ENCODE results near the gene CASZ1. TPM values are rescaled to one million over a fixed set of nuclear protein-coding genes. Genes with fewer than 3 reads are reported as not detected.

The CASZ1 gene
- total RNA-seq, 4 donors from 2014 or later = 21.9 to 60.2 (median 29.6) TPM

DNA sequence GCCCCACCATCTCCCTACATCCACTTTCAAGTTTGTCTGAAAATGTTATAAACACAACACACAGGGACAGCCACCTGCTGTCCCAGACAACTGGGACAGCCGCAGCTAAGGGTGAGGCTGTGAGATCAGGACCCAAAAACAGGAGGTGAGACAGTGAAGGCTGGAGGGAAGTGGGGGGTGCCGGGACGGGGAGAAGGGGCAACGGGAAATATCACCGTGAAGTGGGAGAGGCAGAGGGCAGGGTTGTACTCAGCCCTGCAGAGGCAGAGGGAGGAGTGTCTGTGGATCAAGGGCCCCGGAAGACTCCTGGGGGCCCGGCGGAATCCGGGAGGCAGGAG lies 114.4 kb downstream of the CASZ1 start:
- intact Hi-C loops (cut with DNase I) = no loop called here
- Histone ChIP-seq H3K4me3 (peak overlapping the region in 1 of 4 donors; percentile 22), H3K27me3 (no peaks in the 10 kb centered on the region), H3K9me3 (no peaks in the 10 kb centered on the region), H3K27ac (replicated peaks in 1 of 4) (peak overlapping the region; percentile 79 to 96 (median 90)), H3K4me1 (peaks cover 100% of the 10 kb centered on the region in 4 donors), H3K36me3 (no peaks in the 10 kb centered on the region)
- no peak for TF ChIP-seq POLR2AphosphoS5 (IDR thresholded peaks at IDR 0.05)
- no peak for TF ChIP-seq POLR2A (IDR thresholded peaks at IDR 0.05; ENCODE audit: low read depth)
- TF ChIP-seq CTCF (IDR thresholded peaks at IDR 0.05) = no peak
- TF ChIP-seq EP300 (IDR thresholded peaks at IDR 0.05) = no peak
- DNase-seq (ENCODE audit: extremely low spot score) = no peak
- WGBS = 40% methylated on average over 9 of the region's 9 CpGs

DNA sequence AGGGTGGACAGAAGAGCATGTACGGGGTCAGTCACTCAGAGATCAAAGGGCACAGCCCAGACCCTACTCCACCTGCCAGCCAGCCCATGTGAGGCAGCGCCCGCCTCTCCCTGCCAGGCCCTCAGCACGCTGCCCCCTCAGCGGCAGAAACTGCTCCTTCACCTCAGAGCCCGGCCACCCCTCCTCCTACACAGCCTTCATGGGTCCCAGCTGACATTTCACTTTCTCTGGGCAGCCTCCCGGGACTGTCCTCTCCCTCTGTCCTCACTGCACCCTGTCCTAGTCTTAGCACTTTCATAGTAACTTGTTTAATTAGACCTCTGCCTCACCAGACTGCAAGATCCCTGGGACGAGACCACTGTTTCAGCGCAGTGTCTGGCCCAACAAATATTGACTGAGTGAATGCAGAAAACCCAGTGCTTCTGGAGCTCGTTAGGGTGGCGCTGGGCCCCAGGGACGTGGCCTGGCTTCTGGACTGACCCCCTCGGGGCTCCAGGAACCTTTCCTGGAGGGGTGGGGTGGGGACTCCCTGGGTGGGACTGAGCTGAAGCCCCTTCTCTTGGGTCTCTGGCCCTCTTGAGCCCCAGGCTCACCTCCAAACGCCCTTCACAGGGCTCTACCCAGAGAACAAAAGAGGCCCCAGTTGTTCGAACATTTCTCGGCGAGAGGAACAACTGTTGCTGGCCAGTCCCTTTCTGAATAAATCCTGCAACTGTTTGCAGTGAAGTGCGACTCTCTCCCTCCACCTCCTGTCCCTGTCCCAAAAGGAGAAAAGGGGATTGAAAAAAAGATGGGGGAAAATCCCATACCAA lies 114.9 kb downstream of the CASZ1 start:
- DNase-seq (ENCODE audit: extremely low spot score) = no peak
- Histone ChIP-seq H3K4me1 (peaks cover 100% of the 10 kb centered on the region in 4 donors), H3K27ac (replicated peaks in 1 of 4) (peak overlapping the region; percentile 79 to 96 (median 90)), H3K4me3 (peak overlapping the region in 2 of 4 donors; percentile 4 to 22), H3K36me3 (no peaks in the 10 kb centered on the region), H3K9me3 (no peaks in the 10 kb centered on the region), H3K27me3 (no peaks in the 10 kb centered on the region)
- intact Hi-C loops (cut with DNase I) = no loop called here
- 71% methylated on average over 10 of the region's 18 CpGs for WGBS
- TF ChIP-seq POLR2A (IDR thresholded peaks at IDR 0.05; ENCODE audit: low read depth) (no peak), EP300 (IDR thresholded peaks at IDR 0.05) (no peak)

DNA sequence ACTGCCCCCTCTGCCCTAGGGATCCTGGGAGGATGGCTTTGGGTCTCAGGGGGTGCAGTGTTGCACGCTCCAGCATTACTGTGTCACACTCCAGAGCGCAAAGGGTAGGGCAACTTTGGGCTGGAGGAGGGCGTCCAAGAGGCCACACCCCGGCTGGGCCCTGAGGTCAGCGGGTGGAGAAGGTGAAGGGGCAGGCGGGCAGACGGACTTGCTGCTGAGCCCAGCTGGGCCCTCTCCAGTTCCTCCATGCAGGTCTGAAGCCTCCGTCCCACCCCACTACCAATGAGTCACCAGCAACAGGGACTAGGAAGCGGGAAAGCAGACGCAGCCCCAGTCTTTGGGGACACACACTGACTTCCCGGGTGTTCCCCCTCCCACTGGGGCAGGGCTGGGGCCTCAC lies 116.0 kb downstream of the CASZ1 start:
- TF ChIP-seq EP300 (IDR thresholded peaks at IDR 0.05) (no peak), POLR2A (IDR thresholded peaks at IDR 0.05; ENCODE audit: low read depth) (no peak)
- Histone ChIP-seq H3K4me1 (peaks cover 100% of the 10 kb centered on the region in 4 donors), H3K27ac (replicated peaks in 1 of 4) (peak overlapping the region; percentile 79 to 96 (median 90)), H3K36me3 (no peaks in the 10 kb centered on the region), H3K4me3 (no peak overlapping the region), H3K9me3 (no peaks in the 10 kb centered on the region), H3K27me3 (no peaks in the 10 kb centered on the region)
- no peak for DNase-seq (ENCODE audit: extremely low spot score)
- WGBS = 42% methylated on average over 11 of the region's 11 CpGs
- intact Hi-C loops (cut with DNase I) = no loop called here

GRCh38 chr1:10679496-10680220 lies 116.8 kb downstream of the CASZ1 start:
- DNase-seq (ENCODE audit: extremely low spot score) = no peak
- Histone ChIP-seq H3K27ac (replicated peaks in 1 of 4) (peak overlapping the region; percentile 79 to 96 (median 90)), H3K4me1 (peaks cover 100% of the 10 kb centered on the region in 4 donors), H3K36me3 (no peaks in the 10 kb centered on the region), H3K4me3 (no peak overlapping the region), H3K27me3 (no peaks in the 10 kb centered on the region), H3K9me3 (no peaks in the 10 kb centered on the region)
- intact Hi-C loops (cut with DNase I) = loop anchor here (5.0 kb wide), 1 partner anchor 118 kb away; the partner anchor contains the start of gene CASZ1
- TF ChIP-seq POLR2AphosphoS5 (IDR thresholded peaks at IDR 0.05) (peak in 1 of 2 donors; percentile 37), EP300 (IDR thresholded peaks at IDR 0.05) (no peak)
- WGBS = 30% methylated on average over 6 of the region's 9 CpGs

DNA sequence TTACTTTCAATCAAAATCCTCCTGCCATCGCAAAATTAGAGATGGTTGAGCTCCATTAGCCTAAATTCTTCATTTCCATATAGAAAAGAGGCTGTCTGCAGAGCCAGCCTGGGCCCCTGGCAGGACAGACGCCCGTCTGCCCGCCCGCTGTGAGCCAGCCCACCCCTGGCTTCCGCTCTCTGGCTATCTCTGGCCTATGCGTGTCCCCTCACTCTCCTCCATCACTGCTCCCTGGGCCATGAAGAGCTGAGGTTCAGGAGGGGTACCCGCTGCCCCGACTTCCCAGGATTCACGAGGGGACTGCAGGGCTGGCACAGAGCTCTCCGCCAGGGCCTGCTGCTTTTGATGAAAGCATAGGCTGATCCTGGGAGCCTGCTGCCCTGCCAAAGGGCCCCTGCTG lies 117.6 kb downstream of the CASZ1 start:
- Histone ChIP-seq H3K4me1 (peaks cover 100% of the 10 kb centered on the region in 4 donors), H3K4me3 (no peak overlapping the region), H3K27me3 (no peaks in the 10 kb centered on the region), H3K9me3 (no peaks in the 10 kb centered on the region), H3K27ac (replicated peaks in 1 of 4) (peak overlapping the region; percentile 75 to 96 (median 90)), H3K36me3 (no peaks in the 10 kb centered on the region)
- DNase-seq (ENCODE audit: extremely low spot score) = no peak
- 72% methylated on average over 11 of the region's 11 CpGs for WGBS
- intact Hi-C loops (cut with DNase I) = loop anchor here (5.0 kb wide), 1 partner anchor 118 kb away; the partner anchor contains the start of gene CASZ1
- TF ChIP-seq CTCF (IDR thresholded peaks at IDR 0.05) = no peak
- no peak for TF ChIP-seq EP300 (IDR thresholded peaks at IDR 0.05)
- TF ChIP-seq POLR2A (IDR thresholded peaks at IDR 0.05; ENCODE audit: low read depth) = no peak
- no peak for TF ChIP-seq POLR2AphosphoS5 (IDR thresholded peaks at IDR 0.05)

GRCh38 chr1:10678402-10678801 lies 118.0 kb downstream of the CASZ1 start:
- Histone ChIP-seq H3K27me3 (no peaks in the 10 kb centered on the region), H3K4me3 (no peak overlapping the region), H3K36me3 (no peaks in the 10 kb centered on the region), H3K9me3 (no peaks in the 10 kb centered on the region), H3K4me1 (peaks cover 100% of the 10 kb centered on the region in 4 donors), H3K27ac (replicated peaks in 1 of 4) (peak overlapping the region; percentile 75 to 96 (median 90))
- intact Hi-C loops (cut with DNase I) = loop anchor here (5.0 kb wide), 1 partner anchor 119 kb away; the partner anchor contains the start of gene CASZ1
- 82% methylated on average over 21 of the region's 23 CpGs for whole genome bisulfite sequencing
- TF ChIP-seq POLR2A (IDR thresholded peaks at IDR 0.05; ENCODE audit: low read depth) (no peak), POLR2AphosphoS5 (IDR thresholded peaks at IDR 0.05) (no peak), EP300 (IDR thresholded peaks at IDR 0.05) (no peak), CTCF (IDR thresholded peaks at IDR 0.05) (no peak)
- no peak for DNase-seq (ENCODE audit: extremely low spot score)
